Kidney (tissue), 14 donors: ENCODE results near the gene GFPT2. TPM values are rescaled to one million over a fixed set of nuclear protein-coding genes. Genes with fewer than 3 reads are reported as not detected.

ENCODE experiments used
- DNase-seq, 5 donors: peaks; one replicate each; pipeline ENCODE4 v3.0.0-alpha.2; 2013 to 2020
- FAIRE-seq: peaks from 2 replicates; lab custom pipeline; 2012; peaks lifted over from hg19 to GRCh38; lab: Jason Lieb, UNC
- H3K27ac ChIP-seq, 2 donors: one replicate each; pipeline ENCODE4 v1.7.0; 2013; ENCODE audit warnings: low read depth in 2 of 2, low read length in 2 of 2, inconsistent platforms in 1 of 2
- H3K27me3 ChIP-seq: one replicate; pipeline ENCODE4 v1.7.1; 2013; ENCODE audit warnings: low read length, inconsistent platforms; ENCODE audit not compliant: control insufficient read depth, insufficient read depth
- H3K36me3 ChIP-seq, 3 donors: one replicate each; pipeline versions ENCODE4 v1.7.0 to v1.7.1; 2013; ENCODE audit warnings: low read length in 3 of 3, control low read depth in 1 of 3, inconsistent platforms in 1 of 3; ENCODE audit not compliant: insufficient read depth in 3 of 3, control insufficient read depth in 2 of 3
- H3K4me1 ChIP-seq, 3 donors: one replicate each; pipeline versions ENCODE4 v1.7.0 to v1.7.1; 2013; ENCODE audit warnings: low read length in 3 of 3, inconsistent platforms in 1 of 3, low read depth in 1 of 3; ENCODE audit not compliant: control insufficient read depth in 2 of 3, insufficient read depth in 2 of 3
- H3K4me3 ChIP-seq, 3 donors: one replicate each; pipeline versions ENCODE4 v1.7.0 to v1.8.1; 2013; ENCODE audit warnings: low read length in 3 of 3, control low read depth in 1 of 3, inconsistent platforms in 1 of 3
- H3K9ac ChIP-seq, 3 donors: one replicate each; pipeline versions ENCODE4 v1.7.0 to v1.7.1; 2013; ENCODE audit warnings: low read length in 3 of 3, control low read depth in 1 of 3, inconsistent platforms in 1 of 3
- H3K9me3 ChIP-seq, 3 donors: one replicate each; pipeline versions ENCODE4 v1.7.0 to v1.7.1; 2013; ENCODE audit warnings: low read length in 3 of 3, control low read depth in 1 of 3, inconsistent platforms in 1 of 3; ENCODE audit not compliant: control insufficient read depth in 2 of 3, insufficient read depth in 1 of 3
- CTCF ChIP-seq: IDR thresholded peaks from 3 replicates; pipeline ENCODE4 v1.5.1; 2012; ENCODE audit warnings: mild to moderate bottlenecking, moderate library complexity, borderline replicate concordance; ENCODE audit not compliant: insufficient read depth; ENCODE audit errors: extremely low read depth
- intact Hi-C: fragments of 100-400 bp; cut with DNase I; formaldehyde crosslinking; loops from one replicate; pipeline ENCODE4 v1.11.1; 2022
- polyA plus RNA-seq: library from polyadenylated mRNA; stranded (reverse); fragments of 350-450 nt; fragmentation: Illumina TruSeq; extraction: RNeasy Lipid Tissue Mini Kit (QIAGEN cat#74804); gene quantifications from one replicate; pipeline ENCODE4 v1.2.3, GENCODE V29; 2014; ENCODE audit warnings: low read depth, low replicate concordance; ENCODE audit not compliant: insufficient read depth
- total RNA-seq: library from RNA; stranded (reverse); fragmentation: NEBNext Ultra II Directional; extraction: Animal tissue kit (Norgen Biotek cat#: 25700); gene quantifications from one replicate; pipeline ENCODE4 v1.2.1, GENCODE V29; 2021
- donor health status: control.
- donor health status: control.
- donor health status: control.
- donor health status: control.
- donor health status: control.
- donor health status: DM: yes; HTN: yes; CAD: no.
- donor health status: Normal renal cell carcinoma (clear cell type).

GFPT2 gene
- total and polyA plus RNA-seq, 2 donors from 2014 or later: 2.7 to 15.9 TPM

- no peaks in the 10 kb centered on the region for H3K27me3 ChIP-seq
- no peak overlapping the region for H3K9ac ChIP-seq
- no peak for FAIRE-seq
- no peaks in the 10 kb centered on the region for H3K36me3 ChIP-seq
- H3K4me1 ChIP-seq: no peaks in the 10 kb centered on the region
- intact Hi-C loops: no loop called here
- no peaks in the 10 kb centered on the region for H3K9me3 ChIP-seq
- no peak overlapping the region for H3K27ac ChIP-seq
- no peak overlapping the region for H3K4me3 ChIP-seq
- DNase-seq: peak in 1 of 5 donors; percentile 33
- TF ChIP-seq CTCF: no peak
These were observed 29.8 kb upstream of the GFPT2 start for GRCh38 chr5:180382926-180383325.

- Histone ChIP-seq H3K9me3 (no peaks in the 10 kb centered on the region), H3K9ac (no peak overlapping the region), H3K27ac (no peak overlapping the region), H3K27me3 (no peaks in the 10 kb centered on the region), H3K4me3 (no peak overlapping the region), H3K36me3 (no peaks in the 10 kb centered on the region), H3K4me1 (no peaks in the 10 kb centered on the region)
- FAIRE-seq: no peak
- intact Hi-C loops: no loop called here
- peak in 1 of 5 donors; percentile 26 for DNase-seq
- TF ChIP-seq CTCF: no peak
These were observed 28.8 kb upstream of the GFPT2 start for GRCh38 chr5:180381851-180382480.

GRCh38 chr5:180381428-180381827 is 28.3 kb upstream of the GFPT2 start:
- Histone ChIP-seq H3K36me3 (no peaks in the 10 kb centered on the region), H3K9ac (no peak overlapping the region), H3K27ac (no peak overlapping the region), H3K4me3 (no peak overlapping the region), H3K27me3 (no peaks in the 10 kb centered on the region), H3K9me3 (no peaks in the 10 kb centered on the region), H3K4me1 (no peaks in the 10 kb centered on the region)
- intact Hi-C loops: no loop called here
- TF ChIP-seq CTCF: no peak
- DNase-seq (peak in 1 of 5 donors; percentile 36), FAIRE-seq (no peak)

- intact Hi-C loops: no loop called here
- H3K9me3 ChIP-seq: no peaks in the 10 kb centered on the region
- H3K9ac ChIP-seq: no peak overlapping the region
- H3K36me3 ChIP-seq: no peaks in the 10 kb centered on the region
- FAIRE-seq: no peak
- H3K4me1 ChIP-seq: no peaks in the 10 kb centered on the region
- H3K4me3 ChIP-seq: no peak overlapping the region
- no peak for TF ChIP-seq CTCF
- H3K27me3 ChIP-seq: no peaks in the 10 kb centered on the region
- H3K27ac ChIP-seq: no peak overlapping the region
- peak in 2 of 5 donors; percentile 18 to 37 for DNase-seq
These were observed 27.7 kb upstream of the GFPT2 start for GRCh38 chr5:180380856-180381255.
